Activated CD4-positive, alpha-beta T cell treated with anti-CD3 and anti-CD28 coated beads, Interleukin-2, amount 50 U/mL, for 16 hours (primary cell): Measurements from ENCODE around the gene ARHGAP30.
"Not testable (repeated sequence)": the region's sequence is repeated elsewhere in the genome, so short reads cannot be mapped to it uniquely, and the experiment has no call there.

Experiments
- DNase-seq: peaks from one replicate; pipeline ENCODE4 v3.0.0-alpha.2; 2020

ARHGAP30 gene

DNA sequence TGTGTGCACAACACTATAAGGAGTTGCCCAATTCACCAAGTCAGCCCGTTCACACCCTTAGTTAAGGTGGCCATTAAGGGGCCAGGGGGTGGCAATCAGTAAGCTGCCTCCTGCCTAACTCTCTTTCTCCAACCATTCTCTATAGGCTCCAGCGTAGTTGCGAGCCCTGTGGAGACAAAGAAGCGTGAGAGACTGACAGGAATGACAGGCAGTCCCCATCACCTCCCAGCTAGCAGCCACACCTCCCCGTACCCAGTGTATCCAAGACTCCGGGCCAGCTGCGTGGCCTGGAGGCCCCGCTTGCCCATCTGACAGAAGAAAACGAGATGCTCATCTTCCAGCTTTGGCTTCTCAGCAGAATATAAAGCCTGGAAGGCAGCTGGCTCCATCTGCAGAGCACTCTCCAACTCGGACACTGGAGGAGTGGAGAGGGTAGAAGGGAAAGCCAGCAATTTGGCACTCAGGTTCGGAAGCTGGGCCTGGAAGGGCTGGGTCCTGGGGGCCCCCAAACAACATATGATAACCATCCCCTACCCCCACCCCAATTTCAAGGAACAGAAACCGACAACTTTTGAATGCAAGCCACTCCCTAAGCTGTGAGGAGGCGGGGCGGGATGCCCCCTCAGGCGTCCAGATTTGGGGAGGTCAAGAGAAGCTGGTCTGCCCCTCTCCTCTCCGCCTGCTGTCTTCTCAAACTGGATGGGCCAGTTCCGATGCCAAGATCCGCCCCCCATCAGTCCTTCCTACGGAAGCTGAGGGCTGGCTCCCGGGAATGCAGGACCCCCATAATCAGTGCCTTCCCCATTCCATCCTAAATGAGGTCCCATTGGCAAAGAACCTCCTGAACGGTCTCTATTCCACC, 31.8 kb downstream of the ARHGAP30 start:
- no peak for DNase-seq

GRCh38 chr1:161033751-161034150, 35.9 kb downstream of the ARHGAP30 start:
- peak; percentile 18 for DNase-seq

- DNase-seq = no peak
These were observed 37.3 kb downstream of the ARHGAP30 start for GRCh38 chr1:161032409-161032808.

DNA sequence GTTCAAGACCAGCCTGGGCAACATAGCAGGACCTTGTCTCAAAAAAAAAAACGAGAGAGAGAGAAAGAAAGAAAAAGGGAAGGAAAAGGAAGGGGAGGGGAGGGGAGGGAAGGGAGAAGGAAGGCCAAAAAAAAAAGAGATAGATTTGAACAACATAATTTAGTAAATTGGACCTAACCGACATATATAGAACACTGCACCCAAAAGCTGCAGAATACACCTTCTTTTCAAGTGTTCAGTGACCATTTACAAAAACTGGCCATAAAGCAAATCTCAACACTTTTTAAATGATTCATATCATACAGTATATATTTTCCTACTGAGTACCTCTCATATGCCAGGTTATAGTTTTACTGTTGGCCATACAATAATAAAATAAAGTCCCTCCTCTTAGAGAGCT, 37.8 kb downstream of the ARHGAP30 start:
- DNase-seq = no peak

- DNase-seq = not testable (repeated sequence)
These were observed 40.2 kb downstream of the ARHGAP30 start for GRCh38 chr1:161029466-161029865.

GRCh38 chr1:161026954-161027353, 42.7 kb downstream of the ARHGAP30 start:
- DNase-seq = peak; percentile 31

DNA sequence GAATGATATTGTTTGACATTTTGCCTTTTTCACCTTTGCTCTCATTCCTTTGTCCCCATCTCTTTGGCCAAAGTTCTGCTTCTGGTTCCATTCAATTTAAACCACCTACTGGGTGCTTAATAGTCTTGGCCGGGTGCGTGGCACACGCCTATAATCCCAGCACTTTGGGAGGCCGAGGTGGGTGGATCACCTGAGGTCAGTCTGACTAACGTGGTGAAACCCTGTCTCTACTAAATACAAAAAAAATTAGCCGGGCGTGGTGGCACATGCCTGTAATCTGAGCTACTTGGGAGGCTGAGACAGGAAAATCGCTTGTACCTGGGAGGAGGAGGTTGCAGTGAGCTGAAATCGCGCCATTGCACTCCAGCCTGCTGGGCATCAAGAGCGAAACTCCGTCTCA, 47.3 kb downstream of the ARHGAP30 start:
- DNase-seq = not testable (repeated sequence)

GRCh38 chr1:161021970-161022353, 47.7 kb downstream of the ARHGAP30 start:
- peak; percentile 39 for DNase-seq

- DNase-seq = peak; percentile 78
These were observed 48.3 kb downstream of the ARHGAP30 start for GRCh38 chr1:161021165-161021969.

DNA sequence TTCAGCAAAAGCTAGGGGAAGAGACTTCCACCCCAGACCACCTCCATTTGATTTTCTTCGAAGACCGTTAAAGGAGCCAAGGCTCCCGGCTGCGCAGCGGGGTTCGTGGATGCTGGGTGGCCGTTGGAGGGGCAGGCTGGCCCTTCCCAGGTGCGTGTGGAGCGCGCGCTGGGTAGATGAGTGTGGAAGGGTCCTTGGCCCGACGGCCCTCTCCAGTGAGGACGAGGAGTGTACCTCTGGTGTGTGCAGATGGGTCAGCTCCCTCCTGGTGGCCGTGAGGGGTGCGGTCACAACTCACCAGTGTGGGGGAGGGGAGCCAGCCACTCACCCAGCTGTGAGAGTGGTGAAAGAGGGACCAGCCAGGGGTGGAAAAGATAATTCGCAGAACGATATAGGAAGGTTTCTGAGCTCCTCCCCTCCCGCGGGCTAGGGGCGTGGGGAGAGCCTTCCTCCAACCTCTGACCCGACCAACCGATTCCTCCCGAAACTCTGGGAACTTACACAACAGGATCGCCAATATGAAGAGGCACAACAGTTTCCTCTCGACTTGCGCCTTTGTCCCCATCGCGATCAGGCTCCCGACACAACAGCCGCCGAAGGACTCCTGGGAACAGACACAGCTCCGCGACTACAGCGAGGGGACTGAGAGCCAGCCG, 49.1 kb downstream of the ARHGAP30 start, which contains the start of gene F11R:
Gene F11R, minus strand, starts transcription at position 644 of the 656 bp plus-strand sequence. Its CDS starts 79 bp downstream, at position 565.
- DNase-seq = no peak

DNA sequence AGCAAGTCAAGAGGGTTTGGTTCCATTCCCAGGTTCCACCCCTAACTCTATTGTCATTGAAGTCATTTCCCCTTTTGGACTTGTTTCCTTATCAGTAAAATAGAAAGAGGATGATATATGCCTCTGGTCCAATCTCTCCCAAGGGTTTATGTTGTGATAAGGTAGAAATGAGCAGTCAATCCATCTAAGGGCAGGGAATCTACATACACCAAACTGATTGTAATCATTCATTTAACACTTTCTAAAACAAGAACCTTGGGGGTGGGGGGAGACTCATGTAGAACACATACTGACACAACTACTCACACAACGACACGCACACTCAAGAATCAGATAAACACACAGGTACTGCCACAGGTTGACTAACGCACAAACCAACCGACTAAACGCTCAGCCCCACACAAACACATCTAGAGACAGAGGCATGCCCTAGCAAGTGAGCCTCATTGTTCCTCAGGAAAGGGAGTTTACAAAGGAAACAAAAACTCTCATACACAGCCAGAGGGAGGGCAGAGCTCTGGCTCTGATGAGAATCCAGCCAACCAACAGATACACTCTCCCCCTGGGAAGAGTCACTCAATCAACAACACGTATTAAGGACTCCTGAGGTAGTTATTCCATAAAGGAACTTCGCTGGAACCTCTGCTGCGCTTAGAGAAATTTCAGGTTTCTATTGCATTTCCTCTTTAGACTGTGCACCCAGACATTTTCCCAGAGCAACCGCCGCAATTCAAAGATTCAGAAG, 49.8 kb downstream of the ARHGAP30 start:
- DNase-seq = no peak

- not testable (repeated sequence) for DNase-seq
These were observed 50.5 kb downstream of the ARHGAP30 start for GRCh38 chr1:161019111-161019660.

GRCh38 chr1:161018631-161018930, 51.1 kb downstream of the ARHGAP30 start:
- DNase-seq = no peak

GRCh38 chr1:161017756-161018630, 51.7 kb downstream of the ARHGAP30 start:
- no peak for DNase-seq

DNA sequence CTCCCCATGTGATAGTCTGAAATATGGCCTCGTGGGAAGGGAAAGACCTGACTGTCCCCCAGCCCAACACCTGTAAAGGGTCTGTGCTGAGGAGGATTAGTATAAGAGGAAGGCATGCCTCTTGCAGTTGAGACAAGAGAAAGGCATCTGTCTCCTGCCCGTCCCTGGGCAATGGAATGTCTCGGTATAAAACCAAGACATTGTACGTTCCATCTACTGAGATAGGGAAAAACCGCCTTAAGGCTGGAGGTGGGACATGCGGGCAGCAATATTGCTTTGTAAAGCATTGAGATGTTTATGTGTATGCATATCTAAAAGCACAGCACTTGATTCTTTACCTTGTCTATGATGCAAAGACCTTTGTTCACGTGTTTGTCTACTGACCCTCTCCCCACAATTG, 52.5 kb downstream of the ARHGAP30 start:
- DNase-seq = not testable (repeated sequence)

DNA sequence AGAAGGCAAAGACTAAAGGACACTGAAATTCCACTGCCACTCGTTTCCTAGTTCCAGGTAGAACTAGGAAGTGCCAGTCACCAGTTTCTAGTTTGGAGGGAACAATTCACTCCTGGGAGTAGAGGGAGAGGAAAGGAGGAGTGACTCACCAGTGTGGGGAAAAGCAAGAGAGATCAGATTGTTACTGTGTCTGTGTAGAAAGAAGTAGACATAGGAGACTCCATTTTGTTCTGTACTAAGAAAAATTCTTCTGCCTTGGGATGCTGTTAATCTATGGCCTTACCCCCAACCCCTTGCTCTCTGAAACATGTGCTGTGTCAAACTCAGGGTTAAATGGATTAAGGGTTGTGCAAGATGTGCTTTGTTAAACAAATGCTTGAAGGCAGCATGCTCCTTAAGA, 53.0 kb downstream of the ARHGAP30 start:
- not testable (repeated sequence) for DNase-seq

DNA sequence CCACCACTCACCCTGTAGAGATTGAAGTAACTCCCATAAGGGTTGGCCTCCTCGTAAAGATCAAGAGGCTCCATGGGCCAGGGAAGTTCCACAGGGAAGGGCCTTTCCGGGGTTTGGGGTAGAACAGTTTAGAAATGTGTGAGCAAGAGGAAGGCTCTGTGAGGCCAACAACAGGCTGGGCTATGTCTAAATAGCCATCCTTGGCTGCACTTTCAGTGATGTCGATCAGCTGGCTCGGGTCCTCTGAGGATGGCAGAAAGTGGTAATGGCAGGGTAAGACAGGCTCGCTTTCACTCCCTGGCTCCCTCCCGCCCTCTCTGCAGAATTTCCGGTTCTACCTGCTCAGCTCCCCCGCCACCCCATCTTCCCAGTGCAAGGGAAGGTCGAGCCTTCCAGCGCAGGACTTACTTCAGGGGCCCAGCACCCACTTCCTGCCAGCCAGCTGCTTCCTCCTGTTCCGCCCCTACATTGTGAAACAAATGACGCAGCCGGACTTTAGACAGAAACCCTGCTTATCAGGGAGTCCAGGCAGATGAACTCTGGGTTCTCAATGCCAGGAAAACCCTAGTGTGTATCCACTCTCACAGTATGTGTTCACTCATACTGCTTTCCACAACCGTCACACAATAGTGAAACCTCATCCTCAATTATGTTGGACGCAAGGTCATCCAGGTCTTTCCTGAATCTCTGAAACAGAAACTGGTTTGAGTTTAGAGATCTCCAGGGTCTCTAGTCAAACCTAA, 56.0 kb downstream of the ARHGAP30 start:
- peak; percentile 84 for DNase-seq

GRCh38 chr1:161013131-161013487, 56.6 kb downstream of the ARHGAP30 start:
- DNase-seq = no peak

DNA sequence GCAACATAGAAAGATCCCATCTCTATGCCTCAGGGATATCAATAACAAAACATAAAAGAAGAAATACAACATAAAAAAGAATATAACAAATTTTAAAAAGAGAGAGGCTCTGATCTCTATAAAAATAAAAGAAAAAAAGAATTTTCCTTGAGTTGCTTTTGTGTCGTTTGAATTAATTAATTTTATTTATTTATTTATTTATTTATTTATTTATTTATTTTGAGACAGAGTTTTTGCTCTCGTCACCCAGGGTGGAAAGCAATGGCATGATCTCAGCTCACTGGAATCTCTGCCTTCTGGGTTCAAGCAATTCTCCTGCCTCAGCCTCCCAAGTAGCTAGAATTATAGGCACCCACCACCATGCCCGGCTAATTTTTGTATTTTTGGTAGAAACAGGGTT, 57.3 kb downstream of the ARHGAP30 start:
- no peak for DNase-seq

DNA sequence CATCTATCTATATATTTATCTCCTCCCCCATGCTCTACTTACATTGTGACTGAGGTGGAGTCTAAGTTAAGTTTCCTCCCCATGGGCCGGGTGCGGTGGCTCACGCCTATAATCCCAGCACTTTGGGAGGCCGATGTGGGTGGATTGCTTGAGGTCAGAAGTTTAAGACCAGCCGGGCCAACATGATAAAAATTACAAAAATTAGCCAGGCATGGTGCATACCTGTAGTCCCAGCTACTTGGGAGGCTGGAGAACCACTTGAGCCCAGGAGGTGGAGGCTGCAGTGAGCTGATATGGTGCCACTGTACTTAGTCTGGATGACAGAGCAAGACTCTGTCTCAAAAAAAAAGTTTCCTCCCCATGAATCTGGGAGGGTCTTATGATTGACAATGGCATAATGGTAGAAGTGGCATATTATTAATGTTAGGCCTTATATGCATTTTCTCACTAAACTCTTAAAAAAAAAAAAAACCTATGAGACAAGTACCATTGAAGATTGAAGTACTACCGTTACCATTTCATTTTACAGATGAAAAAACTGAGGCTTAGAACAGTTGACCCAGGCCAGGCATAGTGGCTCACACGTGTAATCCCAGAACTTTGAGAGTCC, 60.0 kb downstream of the ARHGAP30 start:
- DNase-seq = no peak
